ENCODE results near the gene PAGE2. TPM values are rescaled to one million over a fixed set of nuclear protein-coding genes. Genes with fewer than 3 reads are reported as not detected.

Gene PAGE2
- total and polyA plus RNA-seq, 9 of the 15 experiments (the other 6 are each of a cell fraction or from before 2014, with no cell fraction given) = 0.40 to 3.7 (median 1.5) TPM; not detected in 1

Other genes starting within 250 kb of the PAGE2 start
- 0.41 and 0.65 TPM in 2 replicates for gene TRO, start 168.2 kb upstream of the PAGE2 start, total RNA-seq (2014; rRNA removed)
- 0.33 and 0.45 TPM in 2 replicates for gene TRO, start 168.2 kb upstream of the PAGE2 start, total RNA-seq (2014; rRNA removed; fragmentation: Illumina TruSeq; extraction: Trizol)
- 0.26 and 0.40 TPM in 2 replicates for gene TRO, start 168.2 kb upstream of the PAGE2 start, total RNA-seq (2015; rRNA removed; fragmentation: Illumina TruSeq; extraction: Trizol)
- 0.74 and 1.7 TPM in 2 replicates for gene TRO, start 168.2 kb upstream of the PAGE2 start, total RNA-seq (2021)
- gene TRO, start 168.2 kb upstream of the PAGE2 start, polyA plus RNA-seq (2011; rRNA removed) = 0.18 TPM in 2 replicates
- gene TRO, start 168.2 kb upstream of the PAGE2 start, polyA plus RNA-seq (2014; fragmentation: Illumina TruSeq; extraction: Trizol) = 0.73 and 1.3 TPM in 2 replicates
- 1 to 10 TPM in 1 of 2 experiments, under 1 TPM in 1; 0.38 to 1.1 TPM for gene TRO, start 168.2 kb upstream of the PAGE2 start, polyA plus RNA-seq (2014; fragmentation: Nextera tagmentation; extraction: Ambion mirVana)
- gene TRO, start 168.2 kb upstream of the PAGE2 start, polyA plus RNA-seq (2014; rRNA removed) = 0.63 and 0.93 TPM in 2 replicates
- not detected in 2 replicates for gene PFKFB1, start 94.8 kb upstream of the PAGE2 start, total RNA-seq (2014; rRNA removed)
- 0.15 TPM in 1 of 2 replicates, not detected in the other for gene PFKFB1, start 94.8 kb upstream of the PAGE2 start, total RNA-seq (2014; rRNA removed; fragmentation: Illumina TruSeq; extraction: Trizol)
- 0.11 and 0.18 TPM in 2 replicates for gene PFKFB1, start 94.8 kb upstream of the PAGE2 start, total RNA-seq (2015; rRNA removed; fragmentation: Illumina TruSeq; extraction: Trizol)
- 0.24 TPM in 1 of 2 replicates, not detected in the other for gene PFKFB1, start 94.8 kb upstream of the PAGE2 start, total RNA-seq (2021)
- gene PFKFB1, start 94.8 kb upstream of the PAGE2 start, polyA plus RNA-seq (2011; rRNA removed) = 0.18 and 0.22 TPM in 2 replicates
- gene PFKFB1, start 94.8 kb upstream of the PAGE2 start, polyA plus RNA-seq (2014; fragmentation: Illumina TruSeq; extraction: Trizol) = 0.09 and 0.15 TPM in 2 replicates
- under 1 TPM in 1 of 2 experiments, not detected in 1; 0.07 TPM for gene PFKFB1, start 94.8 kb upstream of the PAGE2 start, polyA plus RNA-seq (2014; fragmentation: Nextera tagmentation; extraction: Ambion mirVana)
- 0.08 TPM in 1 of 2 replicates, not detected in the other for gene PFKFB1, start 94.8 kb upstream of the PAGE2 start, polyA plus RNA-seq (2014; rRNA removed)
- 9.4 and 14.6 TPM in 2 replicates for gene APEX2, start 88.7 kb upstream of the PAGE2 start, total RNA-seq (2014; rRNA removed)
- 9.2 and 11.1 TPM in 2 replicates for gene APEX2, start 88.7 kb upstream of the PAGE2 start, total RNA-seq (2014; rRNA removed; fragmentation: Illumina TruSeq; extraction: Trizol)
- 13.0 and 13.3 TPM in 2 replicates for gene APEX2, start 88.7 kb upstream of the PAGE2 start, total RNA-seq (2015; rRNA removed; fragmentation: Illumina TruSeq; extraction: Trizol)
- 25.9 and 28.9 TPM in 2 replicates for gene APEX2, start 88.7 kb upstream of the PAGE2 start, total RNA-seq (2021)
- 27.6 and 36.8 TPM in 2 replicates for gene APEX2, start 88.7 kb upstream of the PAGE2 start, polyA plus RNA-seq (2011; rRNA removed)
- gene APEX2, start 88.7 kb upstream of the PAGE2 start, polyA plus RNA-seq (2014; fragmentation: Illumina TruSeq; extraction: Trizol) = 27.4 and 28.9 TPM in 2 replicates
- 10 to 100 TPM; 16.4 to 34.2 TPM for gene APEX2, start 88.7 kb upstream of the PAGE2 start, polyA plus RNA-seq (2014; fragmentation: Nextera tagmentation; extraction: Ambion mirVana)
- 27.0 and 31.3 TPM in 2 replicates for gene APEX2, start 88.7 kb upstream of the PAGE2 start, polyA plus RNA-seq (2014; rRNA removed)
- gene ALAS2, start 58.0 kb upstream of the PAGE2 start, total RNA-seq (2014; rRNA removed) = 30.2 and 37.7 TPM in 2 replicates
- gene ALAS2, start 58.0 kb upstream of the PAGE2 start, total RNA-seq (2014; rRNA removed; fragmentation: Illumina TruSeq; extraction: Trizol) = 25.1 and 27.0 TPM in 2 replicates
- 14.6 and 16.3 TPM in 2 replicates for gene ALAS2, start 58.0 kb upstream of the PAGE2 start, total RNA-seq (2015; rRNA removed; fragmentation: Illumina TruSeq; extraction: Trizol)
- 27.2 and 31.3 TPM in 2 replicates for gene ALAS2, start 58.0 kb upstream of the PAGE2 start, total RNA-seq (2021)
- 75.3 and 88.1 TPM in 2 replicates for gene ALAS2, start 58.0 kb upstream of the PAGE2 start, polyA plus RNA-seq (2011; rRNA removed)
- 41.9 and 48.2 TPM in 2 replicates for gene ALAS2, start 58.0 kb upstream of the PAGE2 start, polyA plus RNA-seq (2014; fragmentation: Illumina TruSeq; extraction: Trizol)
- gene ALAS2, start 58.0 kb upstream of the PAGE2 start, polyA plus RNA-seq (2014; fragmentation: Nextera tagmentation; extraction: Ambion mirVana) = 100 to 1,000 TPM in 1 of 2 experiments, 10 to 100 TPM in 1; 43.5 to 101 TPM
- 33.4 and 37.0 TPM in 2 replicates for gene ALAS2, start 58.0 kb upstream of the PAGE2 start, polyA plus RNA-seq (2014; rRNA removed)
- gene PAGE2B, start 14.0 kb upstream of the PAGE2 start, total RNA-seq (2014; rRNA removed) = 12.7 and 13.8 TPM in 2 replicates
- 23.1 and 24.3 TPM in 2 replicates for gene PAGE2B, start 14.0 kb upstream of the PAGE2 start, total RNA-seq (2014; rRNA removed; fragmentation: Illumina TruSeq; extraction: Trizol)
- 16.1 and 16.5 TPM in 2 replicates for gene PAGE2B, start 14.0 kb upstream of the PAGE2 start, total RNA-seq (2015; rRNA removed; fragmentation: Illumina TruSeq; extraction: Trizol)
- 8.6 and 9.3 TPM in 2 replicates for gene PAGE2B, start 14.0 kb upstream of the PAGE2 start, total RNA-seq (2021)
- gene PAGE2B, start 14.0 kb upstream of the PAGE2 start, polyA plus RNA-seq (2011; rRNA removed) = 1.3 and 1.8 TPM in 2 replicates
- gene PAGE2B, start 14.0 kb upstream of the PAGE2 start, polyA plus RNA-seq (2014; fragmentation: Illumina TruSeq; extraction: Trizol) = 13.4 and 13.8 TPM in 2 replicates
- 10 to 100 TPM; 28.1 to 36.0 TPM for gene PAGE2B, start 14.0 kb upstream of the PAGE2 start, polyA plus RNA-seq (2014; fragmentation: Nextera tagmentation; extraction: Ambion mirVana)
- gene PAGE2B, start 14.0 kb upstream of the PAGE2 start, polyA plus RNA-seq (2014; rRNA removed) = 12.8 and 19.7 TPM in 2 replicates
- 175 and 195 TPM in 2 replicates for gene PAGE5, start 131.3 kb downstream of the PAGE2 start, total RNA-seq (2014; rRNA removed)
- 342 and 391 TPM in 2 replicates for gene PAGE5, start 131.3 kb downstream of the PAGE2 start, total RNA-seq (2014; rRNA removed; fragmentation: Illumina TruSeq; extraction: Trizol)
- gene PAGE5, start 131.3 kb downstream of the PAGE2 start, total RNA-seq (2015; rRNA removed; fragmentation: Illumina TruSeq; extraction: Trizol) = 322 and 336 TPM in 2 replicates
- gene PAGE5, start 131.3 kb downstream of the PAGE2 start, total RNA-seq (2021) = 143 and 149 TPM in 2 replicates
- gene PAGE5, start 131.3 kb downstream of the PAGE2 start, polyA plus RNA-seq (2011; rRNA removed) = 42.0 and 146 TPM in 2 replicates
- gene PAGE5, start 131.3 kb downstream of the PAGE2 start, polyA plus RNA-seq (2014; fragmentation: Illumina TruSeq; extraction: Trizol) = 344 and 376 TPM in 2 replicates
- gene PAGE5, start 131.3 kb downstream of the PAGE2 start, polyA plus RNA-seq (2014; fragmentation: Nextera tagmentation; extraction: Ambion mirVana) = 100 to 1,000 TPM; 570 to 571 TPM
- gene PAGE5, start 131.3 kb downstream of the PAGE2 start, polyA plus RNA-seq (2014; rRNA removed) = 346 and 392 TPM in 2 replicates
- not detected in 2 replicates for gene PAGE3, start 175.9 kb downstream of the PAGE2 start, total RNA-seq (2014; rRNA removed)
- not detected in 2 replicates for gene PAGE3, start 175.9 kb downstream of the PAGE2 start, total RNA-seq (2014; rRNA removed; fragmentation: Illumina TruSeq; extraction: Trizol)
- gene PAGE3, start 175.9 kb downstream of the PAGE2 start, total RNA-seq (2015; rRNA removed; fragmentation: Illumina TruSeq; extraction: Trizol) = not detected in 2 replicates
- gene PAGE3, start 175.9 kb downstream of the PAGE2 start, total RNA-seq (2021) = not detected in 2 replicates
- not detected in 2 replicates for gene PAGE3, start 175.9 kb downstream of the PAGE2 start, polyA plus RNA-seq (2011; rRNA removed)
- not detected in 2 replicates for gene PAGE3, start 175.9 kb downstream of the PAGE2 start, polyA plus RNA-seq (2014; fragmentation: Illumina TruSeq; extraction: Trizol)
- not detected for gene PAGE3, start 175.9 kb downstream of the PAGE2 start, polyA plus RNA-seq (2014; fragmentation: Nextera tagmentation; extraction: Ambion mirVana)
- gene PAGE3, start 175.9 kb downstream of the PAGE2 start, polyA plus RNA-seq (2014; rRNA removed) = not detected in 2 replicates